Large intestine (tissue), 3 donors: ENCODE measurements around the gene ALKBH5. TPM values are rescaled to one million over a fixed set of nuclear protein-coding genes. Genes with fewer than 3 reads are reported as not detected.

Source experiments
- DNase-seq, 2 donors: peaks; one replicate each; pipeline versions ENCODE4 v3.0.0 to v3.0.0-alpha.2; 2013
- H3K27ac ChIP-seq: one replicate; pipeline ENCODE4 v1.5.1; 2013; ENCODE audit warnings: low read length
- H3K27me3 ChIP-seq: 2 replicates; pipeline ENCODE4 v1.6.1; 2013; ENCODE audit warnings: low read length; ENCODE audit not compliant: control insufficient read depth, insufficient read depth
- H3K36me3 ChIP-seq: 2 replicates; pipeline ENCODE4 v1.6.1; 2013; ENCODE audit warnings: low read length; ENCODE audit not compliant: control insufficient read depth, insufficient read depth
- H3K4me1 ChIP-seq: one replicate; pipeline ENCODE4 v1.6.1; 2013; ENCODE audit warnings: low read length; ENCODE audit not compliant: control insufficient read depth, insufficient read depth
- H3K4me3 ChIP-seq: one replicate; pipeline ENCODE4 v1.5.1; 2013; ENCODE audit warnings: low read length
- H3K9me3 ChIP-seq: one replicate; pipeline ENCODE4 v1.6.1; 2013; ENCODE audit warnings: mild to moderate bottlenecking, low read depth, low read length, moderate library complexity; ENCODE audit not compliant: control insufficient read depth
- WGBS: methylation state at CpG from one replicate; pipeline ENCODE4 v1.1.5; 2013; ENCODE audit warnings: low lambda C conversion rate; ENCODE audit not compliant: insufficient coverage; 5-methylcytosine and 5-hydroxymethylcytosine counted together
- polyA plus RNA-seq: library from polyadenylated mRNA; unstranded; fragments of 120-200 nt; gene quantifications from one replicate; pipeline ENCODE4 v1.2.1, GENCODE V29; 2013

Gene ALKBH5
- polyA plus RNA-seq, 1 donor, result 59.0 TPM

GRCh38 chr17:18143044-18143936 is 40.3 kb upstream of the ALKBH5 start:
- Histone ChIP-seq H3K4me1 (peaks cover 3% of the 10 kb centered on the region), H3K27me3 (no peaks in the 10 kb centered on the region), H3K27ac (no peak overlapping the region), H3K9me3 (no peaks in the 10 kb centered on the region), H3K36me3 (no peaks in the 10 kb centered on the region), H3K4me3 (no peak overlapping the region)
- DNase-seq, result no peak
- WGBS, result no CpG with 5 or more reads among the region's 18 CpGs

GRCh38 chr17:18144261-18144660 is 39.4 kb upstream of the ALKBH5 start:
- Histone ChIP-seq H3K4me3 (no peak overlapping the region), H3K27ac (no peak overlapping the region), H3K27me3 (no peaks in the 10 kb centered on the region), H3K4me1 (peaks cover 3% of the 10 kb centered on the region), H3K36me3 (no peaks in the 10 kb centered on the region), H3K9me3 (no peaks in the 10 kb centered on the region)
- WGBS, result no CpG with 5 or more reads among the region's 4 CpGs
- no peak for DNase-seq

DNA sequence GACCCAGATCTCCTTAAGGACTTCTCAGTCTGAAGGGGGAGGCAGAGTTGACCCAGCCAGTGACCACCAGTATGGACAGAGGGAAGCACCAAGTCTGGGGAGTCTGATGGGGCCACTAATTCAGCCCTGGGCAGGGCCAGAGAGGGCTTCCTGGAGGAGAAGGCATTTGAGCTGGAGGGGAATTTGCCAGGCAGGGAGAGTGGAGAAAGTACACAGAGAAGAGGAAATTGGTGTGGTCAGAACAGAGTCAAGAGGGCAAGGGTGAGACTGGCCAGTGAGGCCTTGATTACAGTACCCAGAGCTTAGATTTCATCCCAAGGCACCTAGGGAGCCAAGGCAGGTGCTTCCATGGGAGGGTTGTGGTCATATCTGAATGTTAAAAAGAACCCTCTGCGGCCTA is 38.8 kb upstream of the ALKBH5 start:
- Histone ChIP-seq H3K36me3 (no peaks in the 10 kb centered on the region), H3K27me3 (no peaks in the 10 kb centered on the region), H3K4me1 (peaks cover 3% of the 10 kb centered on the region), H3K4me3 (no peak overlapping the region), H3K9me3 (no peaks in the 10 kb centered on the region), H3K27ac (no peak overlapping the region)
- WGBS, result no CpG with 5 or more reads among the region's 1 CpG
- no peak for DNase-seq

GRCh38 chr17:18145811-18146210 is 37.8 kb upstream of the ALKBH5 start:
- Histone ChIP-seq H3K4me1 (peaks cover 3% of the 10 kb centered on the region), H3K9me3 (no peaks in the 10 kb centered on the region), H3K36me3 (no peaks in the 10 kb centered on the region), H3K27me3 (no peaks in the 10 kb centered on the region), H3K4me3 (no peak overlapping the region), H3K27ac (no peak overlapping the region)
- no peak for DNase-seq
- WGBS, result no CpG with 5 or more reads among the region's 13 CpGs

GRCh38 chr17:18146259-18146658 is 37.4 kb upstream of the ALKBH5 start:
- no CpG with 5 or more reads among the region's 2 CpGs for WGBS
- no peaks in the 10 kb centered on the region for H3K27me3 ChIP-seq

DNA sequence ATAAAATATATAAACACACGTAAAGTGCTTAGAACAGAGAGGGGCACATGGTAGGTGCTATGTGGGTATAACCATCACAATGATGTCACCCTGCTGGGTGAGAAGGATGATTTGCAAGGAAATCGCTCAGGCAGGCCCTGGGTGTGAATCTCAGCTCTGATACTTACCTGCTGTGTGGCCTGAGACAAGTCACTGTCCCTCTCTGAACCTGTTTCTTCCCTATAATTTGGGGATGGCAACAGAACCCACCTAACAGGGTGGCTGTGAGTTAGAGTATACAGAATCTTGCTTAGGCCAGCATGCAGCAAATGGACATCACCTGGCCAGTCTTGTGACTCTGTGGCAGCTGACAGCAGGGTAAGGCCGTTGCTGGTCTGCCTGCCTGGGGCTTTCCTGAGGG is 36.6 kb upstream of the ALKBH5 start:
- DNase-seq, result no peak
- peaks cover 3% of the 10 kb centered on the region for H3K4me1 ChIP-seq
- no peaks in the 10 kb centered on the region for H3K27me3 ChIP-seq
- H3K27ac ChIP-seq, result no peak overlapping the region
- no peaks in the 10 kb centered on the region for H3K36me3 ChIP-seq
- no CpG with 5 or more reads among the region's 3 CpGs for WGBS
- H3K9me3 ChIP-seq, result no peaks in the 10 kb centered on the region
- no peak overlapping the region for H3K4me3 ChIP-seq

More at GRCh38 chr17:18146259-18146658, 37.4 kb upstream of the ALKBH5 start:
- Histone ChIP-seq H3K4me3 (no peak overlapping the region), H3K36me3 (no peaks in the 10 kb centered on the region), H3K9me3 (no peaks in the 10 kb centered on the region), H3K4me1 (peaks cover 3% of the 10 kb centered on the region), H3K27ac (no peak overlapping the region)
- DNase-seq, result no peak

DNA sequence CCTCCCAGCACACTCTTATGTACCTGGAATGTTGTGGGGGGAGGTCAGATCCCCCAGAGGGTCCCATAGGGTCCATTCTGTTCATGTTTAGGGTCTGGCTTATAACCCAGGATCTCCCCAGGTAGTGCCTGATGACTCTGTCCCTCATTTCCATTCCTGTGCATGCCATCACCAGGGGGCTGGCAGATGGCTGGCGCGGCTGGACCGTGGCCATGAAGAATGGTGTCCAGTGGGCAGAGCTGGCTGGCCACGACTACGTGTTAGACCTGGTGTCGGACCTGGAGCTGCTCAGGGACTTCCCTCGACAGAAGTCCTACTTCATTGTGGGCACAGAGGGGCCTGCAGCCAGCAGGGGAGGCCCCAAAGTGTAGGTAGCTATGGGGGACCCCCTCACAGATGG is 35.0 kb upstream of the ALKBH5 start:
- Histone ChIP-seq H3K4me3 (no peak overlapping the region), H3K4me1 (no peaks in the 10 kb centered on the region), H3K27me3 (no peaks in the 10 kb centered on the region), H3K36me3 (no peaks in the 10 kb centered on the region), H3K27ac (no peak overlapping the region), H3K9me3 (no peaks in the 10 kb centered on the region)
- no peak for DNase-seq
- no CpG with 5 or more reads among the region's 7 CpGs for WGBS

GRCh38 chr17:18151290-18151689 is 32.3 kb upstream of the ALKBH5 start:
- no peak for DNase-seq
- Histone ChIP-seq H3K27me3 (no peaks in the 10 kb centered on the region), H3K4me1 (peaks cover 3% of the 10 kb centered on the region), H3K36me3 (no peaks in the 10 kb centered on the region), H3K27ac (no peak overlapping the region), H3K9me3 (no peaks in the 10 kb centered on the region), H3K4me3 (no peak overlapping the region)
- WGBS, result no CpG with 5 or more reads among the region's 9 CpGs

DNA sequence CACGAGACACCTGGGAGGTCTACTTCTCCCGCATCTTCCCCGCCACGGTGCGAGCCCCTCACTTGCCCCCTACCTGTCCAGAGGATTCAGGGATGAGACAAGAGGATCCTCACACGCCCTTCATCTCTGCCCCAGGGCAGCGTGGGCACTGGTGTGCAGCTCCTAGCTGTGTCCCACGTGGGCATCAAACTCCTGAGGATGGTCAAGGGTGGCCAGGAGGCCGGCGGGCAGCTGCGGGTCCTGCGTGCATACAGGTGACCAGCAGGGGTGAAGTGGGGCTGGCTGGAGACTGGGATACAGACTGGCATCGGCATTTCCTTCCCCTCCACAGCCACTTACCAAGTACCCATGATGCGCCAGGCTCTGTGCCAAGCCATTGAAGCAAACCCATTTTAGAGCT is 28.4 kb upstream of the ALKBH5 start:
- peaks cover 15% of the 10 kb centered on the region for H3K4me1 ChIP-seq
- no peak overlapping the region for H3K4me3 ChIP-seq
- no peaks in the 10 kb centered on the region for H3K36me3 ChIP-seq
- WGBS, result no CpG with 5 or more reads among the region's 14 CpGs
- no peaks in the 10 kb centered on the region for H3K27me3 ChIP-seq
- no peak overlapping the region for H3K27ac ChIP-seq
- no peaks in the 10 kb centered on the region for H3K9me3 ChIP-seq
- no peak for DNase-seq

DNA sequence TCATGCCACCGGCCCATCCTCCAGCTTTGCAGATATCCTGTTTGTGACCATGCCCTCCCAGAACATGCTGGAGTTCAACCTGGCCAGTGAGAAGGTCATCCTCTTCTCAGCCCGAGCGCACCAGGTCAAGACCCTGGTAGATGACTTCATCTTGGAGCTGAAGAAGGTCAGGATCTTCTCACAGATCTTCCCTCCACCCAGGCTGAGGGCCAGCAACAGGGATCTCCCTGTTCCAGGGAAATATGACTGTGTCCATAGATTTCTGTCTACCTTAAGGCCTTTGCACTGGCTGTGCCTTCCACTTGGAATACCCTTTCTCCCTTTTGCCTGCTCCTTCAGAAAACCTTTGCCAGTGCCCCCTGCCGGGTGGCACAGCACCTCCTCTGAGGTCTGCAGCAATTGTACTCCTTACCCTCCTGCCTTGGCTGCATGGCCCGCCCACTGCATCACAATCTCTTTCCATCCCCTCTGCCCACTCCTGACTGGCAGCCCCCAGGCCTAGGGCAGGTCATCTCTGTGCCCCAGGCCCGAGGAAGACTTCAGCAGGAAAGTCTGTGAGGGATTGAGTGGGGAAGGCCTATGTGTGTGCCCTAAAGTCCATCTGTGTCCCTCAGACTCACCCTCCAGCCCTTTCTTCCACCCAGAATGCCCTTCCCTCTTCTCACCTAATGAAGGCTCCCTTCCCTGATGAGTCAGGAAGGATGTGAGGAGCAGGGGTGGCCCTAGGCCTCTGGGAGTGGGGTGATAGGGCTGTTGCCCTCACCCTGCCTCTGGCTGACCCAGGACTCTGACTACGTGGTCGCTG is 27.3 kb upstream of the ALKBH5 start:
- Histone ChIP-seq H3K4me1 (peaks cover 15% of the 10 kb centered on the region), H3K4me3 (no peak overlapping the region), H3K9me3 (no peaks in the 10 kb centered on the region), H3K36me3 (no peaks in the 10 kb centered on the region), H3K27me3 (no peaks in the 10 kb centered on the region), H3K27ac (no peak overlapping the region)
- no peak for DNase-seq
- no CpG with 5 or more reads among the region's 8 CpGs for WGBS
